GM12873 (cell line): ENCODE data around the gene FXYD1.

Experiments used
- TF ChIP-seq, protein P1 (sequence below): IDR thresholded peaks from 2 replicates; pipeline ENCODE4 v1.5.1; 2012; ENCODE audit warnings: low read depth, mild to moderate bottlenecking, moderate library complexity, low read length, control low read depth; ENCODE audit not compliant: insufficient read depth; ENCODE audit errors: missing control alignments

Gene FXYD1

DNA sequence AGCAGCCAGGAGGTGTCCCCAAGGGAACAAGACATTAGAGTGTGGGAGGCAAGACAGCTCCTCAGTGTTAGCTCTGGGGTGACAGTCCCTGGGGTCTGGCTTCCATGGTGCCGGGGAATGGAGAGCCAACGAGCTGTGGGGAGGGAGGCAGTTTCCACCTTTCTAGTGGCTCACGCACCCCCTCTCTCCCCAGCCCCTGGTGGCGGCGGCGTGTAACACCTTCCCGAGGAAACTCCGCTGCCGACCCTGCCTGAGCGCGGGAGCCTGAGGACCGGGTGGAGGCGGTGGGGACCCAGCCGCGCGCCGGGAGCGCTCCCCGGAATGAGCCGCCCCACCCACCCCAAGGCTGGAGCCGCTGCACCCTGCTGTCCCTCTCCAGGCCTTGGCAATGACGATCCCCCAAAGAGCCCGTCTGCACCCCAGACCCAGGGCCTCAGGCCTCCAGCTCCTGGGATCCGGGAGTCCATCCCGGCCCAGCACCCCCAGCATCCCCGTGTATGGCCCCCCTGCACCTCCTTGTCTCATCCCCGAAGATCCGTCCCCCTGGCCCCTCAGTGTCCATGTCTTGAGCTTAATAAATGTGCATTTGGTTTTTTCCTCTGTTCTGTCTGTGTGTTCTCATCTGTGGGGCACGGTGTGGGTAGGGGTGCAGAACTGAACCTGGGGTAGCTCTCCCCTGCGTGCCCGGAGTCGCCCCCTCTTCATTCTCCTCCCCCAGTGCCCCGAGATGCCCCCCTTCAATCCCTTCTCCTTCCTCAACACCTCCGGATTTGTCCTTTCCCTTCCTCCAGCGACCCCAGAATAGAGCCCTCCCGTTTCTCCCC is 15.3 kb downstream of the FXYD1 start:
- TF ChIP-seq, protein P1, sequence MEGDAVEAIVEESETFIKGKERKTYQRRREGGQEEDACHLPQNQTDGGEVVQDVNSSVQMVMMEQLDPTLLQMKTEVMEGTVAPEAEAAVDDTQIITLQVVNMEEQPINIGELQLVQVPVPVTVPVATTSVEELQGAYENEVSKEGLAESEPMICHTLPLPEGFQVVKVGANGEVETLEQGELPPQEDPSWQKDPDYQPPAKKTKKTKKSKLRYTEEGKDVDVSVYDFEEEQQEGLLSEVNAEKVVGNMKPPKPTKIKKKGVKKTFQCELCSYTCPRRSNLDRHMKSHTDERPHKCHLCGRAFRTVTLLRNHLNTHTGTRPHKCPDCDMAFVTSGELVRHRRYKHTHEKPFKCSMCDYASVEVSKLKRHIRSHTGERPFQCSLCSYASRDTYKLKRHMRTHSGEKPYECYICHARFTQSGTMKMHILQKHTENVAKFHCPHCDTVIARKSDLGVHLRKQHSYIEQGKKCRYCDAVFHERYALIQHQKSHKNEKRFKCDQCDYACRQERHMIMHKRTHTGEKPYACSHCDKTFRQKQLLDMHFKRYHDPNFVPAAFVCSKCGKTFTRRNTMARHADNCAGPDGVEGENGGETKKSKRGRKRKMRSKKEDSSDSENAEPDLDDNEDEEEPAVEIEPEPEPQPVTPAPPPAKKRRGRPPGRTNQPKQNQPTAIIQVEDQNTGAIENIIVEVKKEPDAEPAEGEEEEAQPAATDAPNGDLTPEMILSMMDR = peak; percentile 79

DNA sequence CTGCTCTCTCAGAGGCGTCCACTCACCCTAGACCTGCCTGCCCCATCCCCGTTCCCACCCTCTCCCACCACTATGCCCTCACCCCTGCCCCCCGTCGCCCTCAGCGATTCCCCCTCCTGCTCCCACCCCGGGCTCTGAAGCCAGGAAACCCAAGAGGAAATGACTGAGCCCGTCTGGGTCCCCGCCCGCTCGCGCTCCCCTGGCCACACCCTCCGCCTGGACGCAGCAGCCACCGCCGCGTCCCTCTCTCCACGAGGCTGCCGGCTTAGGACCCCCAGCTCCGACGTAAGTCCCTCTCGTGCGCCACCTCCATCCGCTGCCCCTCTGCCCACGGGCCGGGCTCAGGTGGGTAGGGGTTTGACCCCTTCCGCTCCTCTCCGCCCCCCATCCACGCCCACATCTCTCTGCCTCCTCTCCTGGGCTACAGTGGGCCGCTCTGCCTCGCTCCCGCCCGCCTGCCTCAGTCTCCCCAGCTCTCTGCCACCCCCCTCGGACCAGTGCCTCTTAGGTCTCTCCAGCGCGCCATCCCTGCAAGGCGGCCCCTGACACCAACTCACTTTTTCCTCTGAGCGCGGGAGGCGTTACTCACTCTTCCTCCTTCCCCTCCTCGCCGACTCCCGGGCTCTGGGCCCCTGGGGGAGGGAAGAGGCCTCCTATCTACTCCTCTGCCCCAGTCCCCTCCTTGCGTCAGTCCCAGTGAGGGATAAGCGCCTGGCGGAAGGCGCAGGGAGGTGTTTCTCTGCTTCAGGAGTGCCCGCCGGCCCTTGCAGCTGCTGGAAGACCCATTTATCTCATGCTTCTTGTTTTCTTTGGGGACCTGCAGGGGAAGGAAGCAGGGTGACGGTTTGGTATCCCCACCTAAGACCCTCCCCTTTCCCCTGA is 16.1 kb downstream of the FXYD1 start, which contains the start of gene FXYD5:
Gene FXYD5, plus strand, starts transcription at position 211 of the 882 bp plus-strand sequence. CDS start 816 bp downstream, outside the sequence.
- TF ChIP-seq, protein P1 = peak; percentile 4

DNA sequence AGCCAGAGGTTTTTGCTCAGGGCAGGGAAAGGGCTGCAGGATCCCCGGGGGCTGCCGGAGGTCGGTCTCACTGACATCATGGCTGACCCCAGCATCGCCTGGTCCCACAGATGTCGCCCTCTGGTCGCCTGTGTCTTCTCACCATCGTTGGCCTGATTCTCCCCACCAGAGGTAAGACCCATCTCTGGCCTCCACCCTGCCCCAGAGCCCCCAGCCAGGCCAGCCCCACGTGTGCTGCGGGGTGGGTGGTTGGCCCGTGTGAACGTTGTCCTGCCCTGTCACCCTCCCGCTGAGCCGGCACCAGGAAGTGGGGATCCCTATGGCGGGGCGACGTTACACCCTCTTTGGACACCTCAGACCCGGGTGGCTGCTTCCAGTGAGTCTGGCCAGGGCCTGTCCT is 16.8 kb downstream of the FXYD1 start:
- TF ChIP-seq, protein P1 = no peak

DNA sequence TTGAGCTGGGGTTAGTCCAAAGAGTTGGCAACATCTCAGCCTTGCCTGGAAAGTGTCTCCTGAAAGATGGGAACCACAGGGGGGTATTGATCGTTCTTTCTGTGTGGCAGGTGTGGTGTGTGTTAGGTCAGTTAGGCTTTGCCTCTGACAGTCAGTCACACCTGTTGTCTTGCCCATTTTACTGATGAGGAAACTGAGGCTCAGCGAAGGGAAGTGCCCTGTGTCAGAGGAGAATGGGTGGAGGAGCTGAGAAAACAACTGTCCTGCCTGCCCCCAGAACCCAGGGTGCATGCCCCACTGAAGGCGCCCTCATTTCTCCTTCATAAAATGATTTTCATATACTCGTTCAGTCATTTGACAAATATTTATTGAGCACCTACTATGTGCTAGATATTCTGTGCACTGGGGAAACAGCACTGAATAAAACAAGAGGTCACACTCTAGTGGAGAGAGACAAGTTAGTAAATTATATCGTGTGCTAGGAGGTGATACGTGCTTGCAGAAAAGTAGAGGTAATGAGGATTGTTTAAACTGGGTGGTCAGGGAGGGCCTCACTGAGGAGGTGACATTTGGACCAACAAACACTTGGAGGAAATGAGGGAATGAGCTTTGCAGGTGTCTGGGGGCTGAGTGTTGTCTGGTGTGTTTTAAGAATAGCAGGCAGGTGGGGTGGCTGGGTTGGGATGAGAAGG is 17.5 kb downstream of the FXYD1 start:
- TF ChIP-seq, protein P1 = no peak

DNA sequence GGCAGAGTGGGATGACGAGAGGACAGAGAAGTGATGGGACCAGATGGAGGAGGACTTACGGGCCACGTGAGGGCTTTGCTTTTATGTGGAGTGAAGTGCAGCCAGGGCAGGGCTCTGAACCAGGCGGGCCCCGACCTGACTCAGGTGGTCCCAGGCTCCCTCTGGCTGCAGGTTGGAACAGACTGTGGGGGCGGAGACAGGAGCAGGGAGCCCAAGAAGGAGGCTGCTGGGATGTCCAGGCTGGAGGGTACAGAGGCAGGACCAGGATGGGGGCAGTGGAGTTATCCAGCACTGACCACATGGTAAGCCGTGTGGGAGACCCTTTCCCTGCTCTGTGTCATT is 18.0 kb downstream of the FXYD1 start:
- TF ChIP-seq, protein P1 = no peak

DNA sequence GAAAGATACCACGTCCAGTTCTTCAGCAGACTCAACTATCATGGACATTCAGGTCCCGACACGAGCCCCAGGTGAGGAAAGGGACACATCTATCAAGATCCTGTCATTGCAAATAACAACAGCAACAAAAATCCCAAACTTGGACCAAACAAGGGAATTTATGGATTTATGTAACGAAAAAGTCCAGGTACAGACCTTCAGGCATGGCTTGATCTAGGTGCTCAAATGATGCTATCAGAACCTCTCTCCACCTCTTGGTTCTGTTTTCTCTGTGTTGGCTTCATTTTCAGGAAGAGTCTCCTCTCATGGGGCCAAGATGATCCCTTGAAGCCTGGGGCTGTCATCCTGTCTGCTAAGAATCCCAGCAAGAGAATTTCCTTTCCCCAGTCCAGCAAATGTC is 18.8 kb downstream of the FXYD1 start:
- TF ChIP-seq, protein P1 = no peak

DNA sequence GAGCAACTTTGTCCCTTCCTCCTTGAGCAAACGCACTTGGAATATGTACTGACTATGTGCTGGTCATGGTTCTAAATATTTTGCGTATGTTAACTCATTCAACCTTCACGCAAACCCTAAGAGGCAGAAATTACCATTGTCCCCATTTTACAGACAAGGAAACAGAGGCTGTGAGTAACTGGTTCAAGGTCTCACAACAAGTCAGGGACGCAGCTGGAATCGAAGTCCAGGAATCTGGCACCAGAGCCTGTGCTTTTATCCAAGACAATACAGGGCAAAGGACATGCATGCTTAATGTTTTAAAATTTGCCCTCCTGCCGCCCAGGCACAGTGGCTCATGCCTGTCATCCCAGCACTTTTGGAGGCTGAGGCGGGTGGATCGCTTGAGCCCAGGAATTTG is 21.0 kb downstream of the FXYD1 start:
- TF ChIP-seq, protein P1 = no peak
